HepG2 (cell line): ENCODE measurements around the gene GABBR2.

ENCODE experiments used
- ATF4 ChIP-seq, 2 experiments: fragments of 450-650 bp in 1 of 2; sonication (generic) in 1 of 2; formaldehyde crosslinking; IDR thresholded peaks; 2 replicates each; pipeline versions ENCODE4 v1.5.0 to v1.8.0; 2020 to 2022; ENCODE audit warnings: mild to moderate bottlenecking in 1 of 2, missing genetic modification reagents in 1 of 2
- CREB1 ChIP-seq, 2 experiments: fragments of 450-650 bp in 1 of 2; IDR thresholded peaks; 2 replicates each; pipeline ENCODE4 v1.6.1; 2016 to 2017; ENCODE audit warnings: control low read depth in 1 of 2, mild to moderate bottlenecking in 1 of 2, missing compliant biosample characterization in 1 of 2, missing genetic modification characterization in 1 of 2
- EZH2 ChIP-seq: conservative IDR thresholded peaks from 2 replicates; pipeline ENCODE4 v1.6.1; 2012; ENCODE audit warnings: mild to moderate bottlenecking, low read depth, low read length, moderate library complexity
- MATR3 ChIP-seq: sonication (generic); formaldehyde crosslinking; IDR thresholded peaks from 2 replicates; pipeline ENCODE4 v1.4.0; 2020; ENCODE audit warnings: missing genetic modification reagents
- MTF1 ChIP-seq: sonication (generic); formaldehyde crosslinking; IDR thresholded peaks from 2 replicates; pipeline ENCODE4 v1.5.0; 2020; ENCODE audit warnings: missing genetic modification reagents
- NAIF1 ChIP-seq: sonication (generic); formaldehyde crosslinking; IDR thresholded peaks from 2 replicates; pipeline ENCODE4 v1.5.0; 2020; ENCODE audit warnings: mild to moderate bottlenecking, missing genetic modification reagents, borderline replicate concordance
- SUZ12 ChIP-seq: fragments of 150-350 bp; IDR thresholded peaks from 2 replicates; pipeline ENCODE4 v1.6.1; 2014; ENCODE audit warnings: low read depth, low read length
- ZNF12 ChIP-seq: sonication (generic); formaldehyde crosslinking; IDR thresholded peaks from 2 replicates; pipeline ENCODE4 v1.5.0; 2020; ENCODE audit warnings: missing genetic modification reagents
- ZNF143 ChIP-seq: sonication (generic); formaldehyde crosslinking; IDR thresholded peaks from 2 replicates; pipeline ENCODE4 v1.4.0; 2020; ENCODE audit warnings: missing genetic modification reagents
- ZNF180 ChIP-seq: sonication (generic); formaldehyde crosslinking; IDR thresholded peaks from 2 replicates; pipeline ENCODE4 v1.4.0; 2020; ENCODE audit warnings: low read depth, missing genetic modification reagents, borderline replicate concordance
- TF ChIP-seq, protein P1 (sequence below): sonication (generic); formaldehyde crosslinking; IDR thresholded peaks from 2 replicates; pipeline ENCODE4 v1.4.0; 2020; ENCODE audit warnings: mild to moderate bottlenecking, missing genetic modification reagents, borderline replicate concordance
- TF ChIP-seq, protein P2 (sequence below): sonication (generic); formaldehyde crosslinking; IDR thresholded peaks from 2 replicates; pipeline ENCODE4 v1.5.1; 2020; ENCODE audit warnings: mild to moderate bottlenecking, missing genetic modification reagents, borderline replicate concordance
- TF ChIP-seq, protein P3 (sequence below): sonication (generic); formaldehyde crosslinking; IDR thresholded peaks from 2 replicates; pipeline ENCODE4 v1.5.0; 2020; ENCODE audit warnings: mild to moderate bottlenecking, missing genetic modification reagents, moderate library complexity

- TF ChIP-seq SUZ12 (no peak), ZNF143 (CRISPR knock-in tag) (no peak), ATF4 (CRISPR knock-in tag; IDR thresholded peaks at IDR 0.05) (no peak), MTF1 (no peak), ZNF12 (no peak), EZH2 (no peak), MATR3 (CRISPR knock-in tag) (no peak), ZNF180 (no peak), NAIF1 (CRISPR knock-in tag) (no peak), CREB1 (IDR thresholded peaks at IDR 0.05) (no peak), CREB1 (CRISPR knock-in tag; IDR thresholded peaks at IDR 0.05) (no peak)
- TF ChIP-seq, protein P1, sequence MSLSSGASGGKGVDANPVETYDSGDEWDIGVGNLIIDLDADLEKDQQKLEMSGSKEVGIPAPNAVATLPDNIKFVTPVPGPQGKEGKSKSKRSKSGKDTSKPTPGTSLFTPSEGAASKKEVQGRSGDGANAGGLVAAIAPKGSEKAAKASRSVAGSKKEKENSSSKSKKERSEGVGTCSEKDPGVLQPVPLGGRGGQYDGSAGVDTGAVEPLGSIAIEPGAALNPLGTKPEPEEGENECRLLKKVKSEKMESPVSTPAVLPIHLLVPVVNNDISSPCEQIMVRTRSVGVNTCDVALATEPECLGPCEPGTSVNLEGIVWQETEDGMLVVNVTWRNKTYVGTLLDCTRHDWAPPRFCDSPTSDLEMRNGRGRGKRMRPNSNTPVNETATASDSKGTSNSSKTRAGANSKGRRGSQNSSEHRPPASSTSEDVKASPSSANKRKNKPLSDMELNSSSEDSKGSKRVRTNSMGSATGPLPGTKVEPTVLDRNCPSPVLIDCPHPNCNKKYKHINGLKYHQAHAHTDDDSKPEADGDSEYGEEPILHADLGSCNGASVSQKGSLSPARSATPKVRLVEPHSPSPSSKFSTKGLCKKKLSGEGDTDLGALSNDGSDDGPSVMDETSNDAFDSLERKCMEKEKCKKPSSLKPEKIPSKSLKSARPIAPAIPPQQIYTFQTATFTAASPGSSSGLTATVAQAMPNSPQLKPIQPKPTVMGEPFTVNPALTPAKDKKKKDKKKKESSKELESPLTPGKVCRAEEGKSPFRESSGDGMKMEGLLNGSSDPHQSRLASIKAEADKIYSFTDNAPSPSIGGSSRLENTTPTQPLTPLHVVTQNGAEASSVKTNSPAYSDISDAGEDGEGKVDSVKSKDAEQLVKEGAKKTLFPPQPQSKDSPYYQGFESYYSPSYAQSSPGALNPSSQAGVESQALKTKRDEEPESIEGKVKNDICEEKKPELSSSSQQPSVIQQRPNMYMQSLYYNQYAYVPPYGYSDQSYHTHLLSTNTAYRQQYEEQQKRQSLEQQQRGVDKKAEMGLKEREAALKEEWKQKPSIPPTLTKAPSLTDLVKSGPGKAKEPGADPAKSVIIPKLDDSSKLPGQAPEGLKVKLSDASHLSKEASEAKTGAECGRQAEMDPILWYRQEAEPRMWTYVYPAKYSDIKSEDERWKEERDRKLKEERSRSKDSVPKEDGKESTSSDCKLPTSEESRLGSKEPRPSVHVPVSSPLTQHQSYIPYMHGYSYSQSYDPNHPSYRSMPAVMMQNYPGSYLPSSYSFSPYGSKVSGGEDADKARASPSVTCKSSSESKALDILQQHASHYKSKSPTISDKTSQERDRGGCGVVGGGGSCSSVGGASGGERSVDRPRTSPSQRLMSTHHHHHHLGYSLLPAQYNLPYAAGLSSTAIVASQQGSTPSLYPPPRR (CRISPR knock-in tag), result no peak
- TF ChIP-seq, protein P2, sequence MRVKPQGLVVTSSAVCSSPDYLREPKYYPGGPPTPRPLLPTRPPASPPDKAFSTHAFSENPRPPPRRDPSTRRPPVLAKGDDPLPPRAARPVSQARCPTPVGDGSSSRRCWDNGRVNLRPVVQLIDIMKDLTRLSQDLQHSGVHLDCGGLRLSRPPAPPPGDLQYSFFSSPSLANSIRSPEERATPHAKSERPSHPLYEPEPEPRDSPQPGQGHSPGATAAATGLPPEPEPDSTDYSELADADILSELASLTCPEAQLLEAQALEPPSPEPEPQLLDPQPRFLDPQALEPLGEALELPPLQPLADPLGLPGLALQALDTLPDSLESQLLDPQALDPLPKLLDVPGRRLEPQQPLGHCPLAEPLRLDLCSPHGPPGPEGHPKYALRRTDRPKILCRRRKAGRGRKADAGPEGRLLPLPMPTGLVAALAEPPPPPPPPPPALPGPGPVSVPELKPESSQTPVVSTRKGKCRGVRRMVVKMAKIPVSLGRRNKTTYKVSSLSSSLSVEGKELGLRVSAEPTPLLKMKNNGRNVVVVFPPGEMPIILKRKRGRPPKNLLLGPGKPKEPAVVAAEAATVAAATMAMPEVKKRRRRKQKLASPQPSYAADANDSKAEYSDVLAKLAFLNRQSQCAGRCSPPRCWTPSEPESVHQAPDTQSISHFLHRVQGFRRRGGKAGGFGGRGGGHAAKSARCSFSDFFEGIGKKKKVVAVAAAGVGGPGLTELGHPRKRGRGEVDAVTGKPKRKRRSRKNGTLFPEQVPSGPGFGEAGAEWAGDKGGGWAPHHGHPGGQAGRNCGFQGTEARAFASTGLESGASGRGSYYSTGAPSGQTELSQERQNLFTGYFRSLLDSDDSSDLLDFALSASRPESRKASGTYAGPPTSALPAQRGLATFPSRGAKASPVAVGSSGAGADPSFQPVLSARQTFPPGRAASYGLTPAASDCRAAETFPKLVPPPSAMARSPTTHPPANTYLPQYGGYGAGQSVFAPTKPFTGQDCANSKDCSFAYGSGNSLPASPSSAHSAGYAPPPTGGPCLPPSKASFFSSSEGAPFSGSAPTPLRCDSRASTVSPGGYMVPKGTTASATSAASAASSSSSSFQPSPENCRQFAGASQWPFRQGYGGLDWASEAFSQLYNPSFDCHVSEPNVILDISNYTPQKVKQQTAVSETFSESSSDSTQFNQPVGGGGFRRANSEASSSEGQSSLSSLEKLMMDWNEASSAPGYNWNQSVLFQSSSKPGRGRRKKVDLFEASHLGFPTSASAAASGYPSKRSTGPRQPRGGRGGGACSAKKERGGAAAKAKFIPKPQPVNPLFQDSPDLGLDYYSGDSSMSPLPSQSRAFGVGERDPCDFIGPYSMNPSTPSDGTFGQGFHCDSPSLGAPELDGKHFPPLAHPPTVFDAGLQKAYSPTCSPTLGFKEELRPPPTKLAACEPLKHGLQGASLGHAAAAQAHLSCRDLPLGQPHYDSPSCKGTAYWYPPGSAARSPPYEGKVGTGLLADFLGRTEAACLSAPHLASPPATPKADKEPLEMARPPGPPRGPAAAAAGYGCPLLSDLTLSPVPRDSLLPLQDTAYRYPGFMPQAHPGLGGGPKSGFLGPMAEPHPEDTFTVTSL, result no peak
- TF ChIP-seq, protein P3, sequence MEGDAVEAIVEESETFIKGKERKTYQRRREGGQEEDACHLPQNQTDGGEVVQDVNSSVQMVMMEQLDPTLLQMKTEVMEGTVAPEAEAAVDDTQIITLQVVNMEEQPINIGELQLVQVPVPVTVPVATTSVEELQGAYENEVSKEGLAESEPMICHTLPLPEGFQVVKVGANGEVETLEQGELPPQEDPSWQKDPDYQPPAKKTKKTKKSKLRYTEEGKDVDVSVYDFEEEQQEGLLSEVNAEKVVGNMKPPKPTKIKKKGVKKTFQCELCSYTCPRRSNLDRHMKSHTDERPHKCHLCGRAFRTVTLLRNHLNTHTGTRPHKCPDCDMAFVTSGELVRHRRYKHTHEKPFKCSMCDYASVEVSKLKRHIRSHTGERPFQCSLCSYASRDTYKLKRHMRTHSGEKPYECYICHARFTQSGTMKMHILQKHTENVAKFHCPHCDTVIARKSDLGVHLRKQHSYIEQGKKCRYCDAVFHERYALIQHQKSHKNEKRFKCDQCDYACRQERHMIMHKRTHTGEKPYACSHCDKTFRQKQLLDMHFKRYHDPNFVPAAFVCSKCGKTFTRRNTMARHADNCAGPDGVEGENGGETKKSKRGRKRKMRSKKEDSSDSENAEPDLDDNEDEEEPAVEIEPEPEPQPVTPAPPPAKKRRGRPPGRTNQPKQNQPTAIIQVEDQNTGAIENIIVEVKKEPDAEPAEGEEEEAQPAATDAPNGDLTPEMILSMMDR (CRISPR knock-in tag), result no peak
Measured at GRCh38 chr9:98698856-98699255, 9.9 kb downstream of the GABBR2 start.
